AG04450 (cell line): Measurements from ENCODE around the gene MAN1C1. TPM values are rescaled to one million over a fixed set of nuclear protein-coding genes. Genes with fewer than 3 reads are reported as not detected.
"Not testable (repeated sequence)": the region's sequence is repeated elsewhere in the genome, so short reads cannot be mapped to it uniquely, and the experiment has no call there.

ENCODE experiments used
- CTCF ChIA-PET: fragments of 300-600, 350-600 bp; formaldehyde crosslinking; extraction: SDS; loops from one replicate; lab custom pipeline; 2022; ENCODE audit warnings: antibody characterized with exemption, inconsistent platforms; lab: Charles Lee
- POLR2A ChIA-PET: fragments of 350-600 bp; formaldehyde crosslinking; extraction: SDS; loops from one replicate; lab custom pipeline; 2021; ENCODE audit warnings: antibody characterized with exemption, inconsistent platforms; lab: Yijun Ruan, JAX
- DNase-seq: peaks from one replicate; pipeline ENCODE4 v3.0.0-alpha.2; 2011; ENCODE audit warnings: low read depth, low spot score
- H3K27ac ChIP-seq: one replicate; pipeline ENCODE4 v1.5.1; 2012; ENCODE audit warnings: low read depth, low read length, control low read depth
- H3K27me3 ChIP-seq: one replicate; pipeline ENCODE4 v1.6.0; 2012; ENCODE audit warnings: low read length; ENCODE audit not compliant: control insufficient read depth, insufficient read depth
- H3K4me3 ChIP-seq: 2 replicates; pipeline ENCODE4 v1.5.1; 2011; ENCODE audit warnings: mild to moderate bottlenecking, low read depth, low read length, control low read depth
- H3K9me3 ChIP-seq: 2 replicates; pipeline ENCODE4 v1.5.1; 2012; ENCODE audit warnings: low read length; ENCODE audit not compliant: control insufficient read depth, insufficient read depth
- CTCF ChIP-seq: IDR thresholded peaks from 2 replicates; pipeline ENCODE4 v1.5.1; 2011; ENCODE audit warnings: low read depth, low read length, control low read depth, inconsistent platforms
- polyA plus RNA-seq: library from polyadenylated mRNA; depleted of rRNA; stranded (reverse); fragments of >200 nt; gene quantifications from 2 replicates; pipeline ENCODE4 v1.2.3, GENCODE V29; 2011

The MAN1C1 gene
- polyA plus RNA-seq, 1 experiment, result 16.9 TPM

DNA sequence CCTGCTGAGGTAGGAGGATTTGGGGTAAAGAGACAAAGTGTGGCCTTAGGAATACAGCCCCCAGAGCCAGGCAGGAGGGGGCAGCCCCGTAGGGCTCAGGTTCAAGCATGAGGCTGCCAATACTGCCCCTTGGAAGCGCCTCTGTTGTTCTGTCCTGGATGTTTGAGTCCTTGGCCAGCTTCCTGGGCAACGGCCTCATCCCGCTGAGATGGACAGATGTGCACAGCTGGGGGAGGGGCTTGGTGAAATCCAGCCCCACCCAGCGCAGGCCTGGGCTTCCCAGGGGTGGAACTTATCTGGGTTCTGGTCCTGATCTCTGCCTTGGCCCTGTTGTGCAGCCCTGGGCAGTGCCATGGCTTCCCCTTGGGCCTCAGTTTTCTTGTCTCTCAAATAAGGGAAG, 34.8 kb upstream of the MAN1C1 start:
- TF ChIP-seq CTCF, result no peak
- H3K9me3 ChIP-seq, result peaks cover 9% of the 10 kb centered on the region
- no peak for DNase-seq
- no peak overlapping the region for H3K27ac ChIP-seq
- ChIA-PET CTCF (interaction anchor here (1.1 to 1.3 kb wide), 2 partner anchors 27 to 62 kb away, joined by 4 to 11 read pairs; no protein-coding TSS in a partner anchor), POLR2A (no interaction called here)
- H3K4me3 ChIP-seq, result no peak overlapping the region
- H3K27me3 ChIP-seq, result peaks cover 17% of the 10 kb centered on the region

GRCh38 chr1:25583519-25584370, 32.8 kb upstream of the MAN1C1 start:
- peaks cover 13% of the 10 kb centered on the region for H3K27me3 ChIP-seq
- CTCF ChIA-PET, result interaction anchor here (1.6 to 1.9 kb wide), 2 partner anchors 11 to 18 kb away, joined by 4 to 9 read pairs; no protein-coding TSS in a partner anchor
- H3K9me3 ChIP-seq, result peaks cover 9% of the 10 kb centered on the region
- POLR2A ChIA-PET, result no interaction called here
- no peak for TF ChIP-seq CTCF
- DNase-seq, result no peak
- H3K4me3 ChIP-seq, result no peak overlapping the region
- H3K27ac ChIP-seq, result no peak overlapping the region

GRCh38 chr1:25586181-25586588, 30.4 kb upstream of the MAN1C1 start:
- no peak overlapping the region for H3K4me3 ChIP-seq
- H3K9me3 ChIP-seq, result peaks cover 9% of the 10 kb centered on the region
- no peak for TF ChIP-seq CTCF
- CTCF ChIA-PET, result interaction anchor here (1.1 kb wide), 1 partner anchor 19 kb away, joined by 3 read pairs; no protein-coding TSS in a partner anchor
- DNase-seq, result no peak
- peaks cover 10% of the 10 kb centered on the region for H3K27me3 ChIP-seq
- H3K27ac ChIP-seq, result no peak overlapping the region
- POLR2A ChIA-PET, result no interaction called here

DNA sequence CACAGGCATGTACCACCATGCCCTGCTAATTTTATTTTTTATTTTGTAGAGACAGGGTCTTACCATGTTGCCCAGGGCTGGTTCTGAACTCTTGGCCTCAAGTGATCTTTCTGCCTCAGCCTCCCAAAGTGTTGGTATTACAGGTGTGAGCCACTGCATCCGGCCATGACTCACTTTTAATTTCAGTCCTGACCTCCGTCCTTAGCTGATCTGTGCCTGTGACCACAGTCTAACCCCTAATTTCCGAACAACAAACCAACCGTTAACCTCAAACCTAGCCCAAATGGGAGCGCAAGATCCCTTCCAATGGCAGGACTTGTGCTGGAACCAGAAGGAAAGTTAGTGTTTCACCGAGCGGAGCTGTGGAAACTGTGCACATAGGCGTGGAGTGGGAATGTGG, 29.3 kb upstream of the MAN1C1 start:
- no peak for TF ChIP-seq CTCF
- peaks cover 9% of the 10 kb centered on the region for H3K9me3 ChIP-seq
- ChIA-PET CTCF (interaction anchor here (1.1 kb wide), 1 partner anchor 20 kb away, joined by 3 read pairs; no protein-coding TSS in a partner anchor), POLR2A (no interaction called here)
- no peak for DNase-seq
- H3K4me3 ChIP-seq, result no peak overlapping the region
- peaks cover 8% of the 10 kb centered on the region for H3K27me3 ChIP-seq
- no peak overlapping the region for H3K27ac ChIP-seq

DNA sequence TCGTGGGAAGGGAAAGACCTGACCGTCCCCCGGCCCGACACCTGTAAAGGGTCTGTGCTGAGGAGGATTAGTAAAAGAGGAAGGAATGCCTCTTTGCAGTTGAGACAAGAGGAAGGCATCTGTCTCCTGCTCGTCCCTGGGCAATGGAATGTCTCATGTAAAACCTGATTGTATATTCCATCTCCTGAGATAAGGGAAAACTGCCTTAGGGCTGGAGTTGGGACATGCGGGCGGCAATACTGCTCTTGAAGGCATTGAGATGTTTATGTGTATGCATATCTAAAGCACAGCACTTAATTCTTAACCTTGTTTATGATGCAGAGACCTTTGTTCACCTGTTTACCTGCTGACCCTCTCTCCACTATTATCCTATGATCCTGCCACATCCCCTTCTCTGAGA, 28.4 kb upstream of the MAN1C1 start:
- POLR2A ChIA-PET, H3K4me3 ChIP-seq, H3K9me3 ChIP-seq, DNase-seq, CTCF ChIA-PET, H3K27ac ChIP-seq, H3K27me3 ChIP-seq: not testable (repeated sequence)

DNA sequence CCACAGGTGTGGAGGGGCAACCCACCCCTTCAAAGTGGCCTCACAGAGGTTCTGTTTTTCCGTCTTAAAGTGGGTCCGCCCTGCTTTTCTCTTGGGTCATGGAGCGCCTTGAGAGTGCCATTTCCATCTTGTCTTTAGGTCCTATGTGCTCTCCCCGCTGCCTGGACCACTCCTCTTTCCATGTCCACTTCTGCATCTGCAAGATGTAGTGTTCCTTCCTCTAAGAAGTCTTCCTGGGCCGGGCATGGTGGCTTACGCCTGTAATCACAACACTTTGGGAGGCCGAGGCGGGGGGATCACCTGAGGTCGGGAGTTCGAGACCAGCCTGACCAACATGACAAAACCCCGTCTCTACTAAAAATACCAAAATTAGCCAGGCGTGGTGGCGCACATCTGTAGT, 27.8 kb upstream of the MAN1C1 start:
- H3K9me3 ChIP-seq, H3K27me3 ChIP-seq, H3K27ac ChIP-seq, H3K4me3 ChIP-seq, DNase-seq, POLR2A ChIA-PET: not testable (repeated sequence)
- CTCF ChIA-PET, result interaction anchor here (1.2 to 1.6 kb wide), 3 partner anchors 8 to 16 kb away, joined by 5 to 8 read pairs (median 5); no protein-coding TSS in a partner anchor
